Measurements from ENCODE around the gene UTS2R. TPM values are rescaled to one million over a fixed set of nuclear protein-coding genes. Genes with fewer than 3 reads are reported as not detected.

Gene UTS2R
- total and polyA plus RNA-seq, 2 of the 4 experiments (the other 2 are of a cell fraction), result not detected

DNA sequence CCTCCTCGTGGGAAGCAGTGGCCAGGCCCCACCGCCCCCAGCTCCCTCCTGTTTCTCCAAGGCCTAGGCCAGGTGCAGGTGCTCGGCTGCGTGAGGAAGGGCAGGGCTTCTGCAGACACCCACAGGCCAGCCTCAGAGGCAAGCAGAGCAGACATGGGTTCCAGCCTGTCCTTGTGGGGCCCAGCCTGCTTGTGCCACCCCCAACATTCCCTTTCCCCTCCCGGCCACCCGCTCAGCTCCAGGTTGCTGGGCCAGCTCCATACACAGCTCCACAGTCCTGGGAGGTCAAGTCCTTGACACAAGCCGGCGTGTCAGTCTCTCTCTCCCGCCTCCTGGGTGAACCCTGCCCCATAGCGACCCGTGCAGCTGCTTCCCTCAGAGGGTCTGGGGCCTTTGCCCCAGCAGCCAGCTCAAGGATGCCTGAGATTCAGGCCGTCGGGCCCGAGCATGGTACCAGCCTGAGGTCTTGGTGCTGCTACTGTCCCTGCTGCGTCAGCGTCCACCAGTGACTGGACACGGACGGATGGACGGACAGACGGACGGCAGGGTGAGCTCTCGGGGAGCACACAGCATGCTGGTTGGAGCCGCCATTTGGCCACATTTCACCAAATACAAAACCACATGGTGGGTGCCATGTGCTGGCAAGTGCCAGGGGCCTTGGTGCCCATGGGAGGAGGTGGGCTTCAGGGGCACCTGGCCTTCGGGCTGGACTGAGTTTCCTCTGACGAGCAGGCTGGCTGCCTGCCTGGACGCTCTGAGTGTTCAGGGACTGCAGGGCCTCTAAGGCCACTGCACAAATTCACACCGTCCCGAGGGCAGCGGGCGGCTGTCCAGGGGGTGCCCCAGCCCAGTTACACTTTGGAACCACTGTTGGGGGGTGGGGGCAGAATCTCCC is 46.0 kb upstream of the UTS2R start:
- intact Hi-C loops (cut with micrococcal nuclease), result loop anchor here (10.0 kb wide), 1 partner anchor 291 kb away; the partner anchor contains the start of genes DCXR and RAC3

More for the DNA sequence above, 46.0 kb upstream of the UTS2R start:
- no peak overlapping the region for H2AK5ac ChIP-seq (ENCODE audit: low read depth, low read length)
- H3K14ac ChIP-seq (replicated peaks; ENCODE audit: low read depth, low read length), result no peak overlapping the region
- H3K4me2 ChIP-seq (ENCODE audit: low read depth, low read length), result no peak overlapping the region
- H3K9me3 ChIP-seq (ENCODE audit: control insufficient read depth, insufficient read depth, low read length), result no peaks in the 10 kb centered on the region
- H3K27me3 ChIP-seq (ENCODE audit: control insufficient read depth, insufficient read depth, low read length), result peaks cover 12% of the 10 kb centered on the region
- no peak overlapping the region for H2AK9ac ChIP-seq (replicated peaks; ENCODE audit: low read depth, low read length, poor library complexity)
- ChIA-PET CTCF (no interaction called here), POLR2A (ENCODE audit: unreplicated experiment) (interaction anchor here (0.6 kb wide), 1 partner anchor 640 kb away, joined by 4 read pairs; no protein-coding TSS in a partner anchor)
- TF ChIP-seq MAFK (IDR thresholded peaks at IDR 0.05; ENCODE audit: low read depth, low read length) (no peak), RAD21 (IDR thresholded peaks at IDR 0.05; ENCODE audit: low read length) (no peak), MXI1 (IDR thresholded peaks at IDR 0.05; ENCODE audit: borderline replicate concordance, low read depth, low read length) (no peak), BHLHE40 (IDR thresholded peaks at IDR 0.05; ENCODE audit: low read depth, low read length) (no peak), RCOR1 (IDR thresholded peaks at IDR 0.05; ENCODE audit: insufficient replicate concordance, low read length) (no peak), NFE2L2 (IDR thresholded peaks at IDR 0.05; ENCODE audit: low read depth, low read length) (no peak), FOS (IDR thresholded peaks at IDR 0.05; ENCODE audit: low read depth, low read length) (no peak)
- TF ChIP-seq, protein P1, sequence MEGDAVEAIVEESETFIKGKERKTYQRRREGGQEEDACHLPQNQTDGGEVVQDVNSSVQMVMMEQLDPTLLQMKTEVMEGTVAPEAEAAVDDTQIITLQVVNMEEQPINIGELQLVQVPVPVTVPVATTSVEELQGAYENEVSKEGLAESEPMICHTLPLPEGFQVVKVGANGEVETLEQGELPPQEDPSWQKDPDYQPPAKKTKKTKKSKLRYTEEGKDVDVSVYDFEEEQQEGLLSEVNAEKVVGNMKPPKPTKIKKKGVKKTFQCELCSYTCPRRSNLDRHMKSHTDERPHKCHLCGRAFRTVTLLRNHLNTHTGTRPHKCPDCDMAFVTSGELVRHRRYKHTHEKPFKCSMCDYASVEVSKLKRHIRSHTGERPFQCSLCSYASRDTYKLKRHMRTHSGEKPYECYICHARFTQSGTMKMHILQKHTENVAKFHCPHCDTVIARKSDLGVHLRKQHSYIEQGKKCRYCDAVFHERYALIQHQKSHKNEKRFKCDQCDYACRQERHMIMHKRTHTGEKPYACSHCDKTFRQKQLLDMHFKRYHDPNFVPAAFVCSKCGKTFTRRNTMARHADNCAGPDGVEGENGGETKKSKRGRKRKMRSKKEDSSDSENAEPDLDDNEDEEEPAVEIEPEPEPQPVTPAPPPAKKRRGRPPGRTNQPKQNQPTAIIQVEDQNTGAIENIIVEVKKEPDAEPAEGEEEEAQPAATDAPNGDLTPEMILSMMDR (conservative IDR thresholded peaks at IDR 0.05; ENCODE audit: low read depth, low read length), result no peak
- no peaks in the 10 kb centered on the region for H3K9me1 ChIP-seq (ENCODE audit: insufficient read depth, low read length)
- no peaks in the 10 kb centered on the region for H4K20me1 ChIP-seq (ENCODE audit: insufficient read depth, low read length)
- H3K27ac ChIP-seq (ENCODE audit: insufficient read depth, low read length), result no peak overlapping the region
- H2AFZ ChIP-seq (replicated peaks; ENCODE audit: low read length, poor library complexity), result no peak overlapping the region
- no peak overlapping the region for H2BK120ac ChIP-seq (ENCODE audit: low read depth, low read length)
- H2BK5ac ChIP-seq (ENCODE audit: low read depth, low read length, poor library complexity, severe bottlenecking), result no peak overlapping the region
- ATAC-seq (ENCODE audit: low read depth), result no peak
- no TSS peak for BruUV-seq (replicated peaks)
- no peak overlapping the region for H4K5ac ChIP-seq (ENCODE audit: low read depth, low read length)
- no peak overlapping the region for H3K56ac ChIP-seq (ENCODE audit: extremely low read depth, insufficient read depth, low read length)
- H4K8ac ChIP-seq (ENCODE audit: low read depth in 2 of 2, low read length in 2 of 2), result no peak overlapping the region
- H4K91ac ChIP-seq (ENCODE audit: insufficient read depth, low read depth, low read length), result no peak overlapping the region
- H3K23ac ChIP-seq (ENCODE audit: low read depth, low read length), result no peak overlapping the region
- H2BK20ac ChIP-seq (ENCODE audit: low read depth, low read length), result no peak overlapping the region
- no peaks in the 10 kb centered on the region for H3K36me3 ChIP-seq (ENCODE audit: control insufficient read depth, insufficient read depth, low read length)
- no peak overlapping the region for H3K4me3 ChIP-seq (ENCODE audit: insufficient read depth, low read depth, low read length)
- H3K4ac ChIP-seq (ENCODE audit: low read depth, low read length), result no peak overlapping the region
- H3K18ac ChIP-seq (ENCODE audit: low read depth, low read length), result no peak overlapping the region
- no peak for DNase-seq
- peaks cover 8% of the 10 kb centered on the region for H3K4me1 ChIP-seq (ENCODE audit: control insufficient read depth, insufficient read depth, low read length)
- H3K79me1 ChIP-seq (ENCODE audit: low read depth in 1 of 2, low read length in 2 of 2), result no peaks in the 10 kb centered on the region
- H3K9ac ChIP-seq (ENCODE audit: low read depth, low read length), result no peak overlapping the region
- dilution Hi-C loops (cut with HindIII; ENCODE audit: low sequenced_read_pairs, unreplicated experiment), result no loop called here
- no peak overlapping the region for H2BK15ac ChIP-seq (ENCODE audit: low read depth, low read length)
- WGBS, 2 experiments (ENCODE audit: extremely low coverage in 2 of 2, insufficient read length in 1 of 2), result 67% methylated on average over 7 of the region's 30 CpGs; no CpG with 5 or more reads in 1 of the 2 experiments
- in situ Hi-C loops (cut with MboI; ENCODE audit: low sequenced_read_pairs), result no loop called here

All from IMR-90 (cell line).